ENCODE data around the gene PRKCZ. TPM values are rescaled to one million over a fixed set of nuclear protein-coding genes. Genes with fewer than 3 reads are reported as not detected.

PRKCZ gene
- total RNA-seq, 1 donor from 2014 or later: 120 TPM

- H3K27ac Mint-ChIP-seq (ENCODE audit: unreplicated experiment): no peak overlapping the region
- H3K9me3 Mint-ChIP-seq (ENCODE audit: unreplicated experiment): peaks cover 2% of the 10 kb centered on the region
- DNase-seq: no peak
- no peaks in the 10 kb centered on the region for H3K36me3 Mint-ChIP-seq (ENCODE audit: unreplicated experiment)
- no peak overlapping the region for H3K4me3 Mint-ChIP-seq (ENCODE audit: unreplicated experiment)
- H3K27me3 Mint-ChIP-seq (ENCODE audit: unreplicated experiment): peaks cover 6% of the 10 kb centered on the region
- TF ChIP-seq CTCF (IDR thresholded peaks at IDR 0.05; ENCODE audit: partially characterized antibody, unreplicated experiment): no peak
- H3K4me1 Mint-ChIP-seq (ENCODE audit: low read depth, unreplicated experiment): no peaks in the 10 kb centered on the region
These were observed 5.8 kb downstream of the PRKCZ start for GRCh38 chr1:2055911-2056575.

GRCh38 chr1:2056955-2057590 lies 6.9 kb downstream of the PRKCZ start:
- Mint-ChIP-seq H3K27ac (ENCODE audit: unreplicated experiment) (no peak overlapping the region), H3K36me3 (ENCODE audit: unreplicated experiment) (no peaks in the 10 kb centered on the region), H3K4me3 (ENCODE audit: unreplicated experiment) (no peak overlapping the region), H3K27me3 (ENCODE audit: unreplicated experiment) (peaks cover 6% of the 10 kb centered on the region), H3K9me3 (ENCODE audit: unreplicated experiment) (peaks cover 2% of the 10 kb centered on the region), H3K4me1 (ENCODE audit: low read depth, unreplicated experiment) (no peaks in the 10 kb centered on the region)
- DNase-seq: no peak
- no peak for TF ChIP-seq CTCF (IDR thresholded peaks at IDR 0.05; ENCODE audit: partially characterized antibody, unreplicated experiment)

- Mint-ChIP-seq H3K27me3 (ENCODE audit: unreplicated experiment) (peaks cover 4% of the 10 kb centered on the region), H3K27ac (ENCODE audit: unreplicated experiment) (no peak overlapping the region), H3K4me3 (ENCODE audit: unreplicated experiment) (no peak overlapping the region), H3K9me3 (ENCODE audit: unreplicated experiment) (peaks cover 2% of the 10 kb centered on the region), H3K4me1 (ENCODE audit: low read depth, unreplicated experiment) (no peaks in the 10 kb centered on the region), H3K36me3 (ENCODE audit: unreplicated experiment) (peaks cover 5% of the 10 kb centered on the region)
- no peak for DNase-seq
- TF ChIP-seq CTCF (IDR thresholded peaks at IDR 0.05; ENCODE audit: partially characterized antibody, unreplicated experiment): no peak
These were observed 9.2 kb downstream of the PRKCZ start for GRCh38 chr1:2059290-2059953.

DNA sequence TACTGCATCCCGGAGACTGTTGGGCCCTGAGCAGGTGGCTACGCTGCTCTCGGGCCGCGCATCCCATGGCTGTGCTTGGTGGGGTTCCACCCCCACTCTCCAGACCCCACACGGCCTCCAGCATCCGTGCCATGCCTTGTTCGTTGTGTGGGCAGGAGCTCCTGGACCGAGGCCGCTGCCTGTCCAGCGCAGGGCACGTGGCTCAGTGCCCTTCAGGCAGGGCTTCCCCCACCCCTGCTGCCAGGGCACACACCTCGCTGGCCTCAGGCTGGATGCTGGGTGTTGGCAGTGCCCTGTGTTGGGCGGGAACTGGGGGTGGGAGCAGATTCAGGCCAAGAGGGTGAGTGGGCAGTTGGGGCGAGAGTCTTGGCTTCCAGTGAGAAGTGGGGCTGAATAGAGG lies 9.9 kb downstream of the PRKCZ start:
- no peak for TF ChIP-seq CTCF (IDR thresholded peaks at IDR 0.05; ENCODE audit: partially characterized antibody, unreplicated experiment)
- H3K9me3 Mint-ChIP-seq (ENCODE audit: unreplicated experiment): peaks cover 2% of the 10 kb centered on the region
- no peaks in the 10 kb centered on the region for H3K4me1 Mint-ChIP-seq (ENCODE audit: low read depth, unreplicated experiment)
- H3K36me3 Mint-ChIP-seq (ENCODE audit: unreplicated experiment): peaks cover 8% of the 10 kb centered on the region
- H3K27ac Mint-ChIP-seq (ENCODE audit: unreplicated experiment): no peak overlapping the region
- no peak overlapping the region for H3K4me3 Mint-ChIP-seq (ENCODE audit: unreplicated experiment)
- H3K27me3 Mint-ChIP-seq (ENCODE audit: unreplicated experiment): peaks cover 4% of the 10 kb centered on the region
- DNase-seq: no peak

DNA sequence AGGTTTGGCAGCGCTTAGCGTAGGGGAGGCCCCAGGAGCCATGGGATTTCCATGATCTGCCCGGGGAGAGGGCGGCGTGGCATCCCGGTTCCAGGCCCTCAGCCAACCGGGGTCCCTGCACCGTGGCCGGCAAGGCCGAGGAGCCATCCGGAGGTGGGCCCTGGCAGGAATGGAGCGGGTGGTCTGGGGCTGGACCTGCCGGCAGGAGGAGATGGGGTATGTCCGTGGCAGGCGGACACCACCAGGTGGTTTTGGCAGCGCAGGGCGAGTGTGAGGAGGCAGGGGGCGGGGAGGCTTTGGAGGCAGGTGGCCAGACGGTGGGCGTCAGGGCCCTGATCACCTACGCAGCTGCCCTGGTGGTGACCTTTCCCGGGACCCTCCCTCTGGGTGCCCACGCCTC lies 10.3 kb downstream of the PRKCZ start:
- Mint-ChIP-seq H3K4me1 (ENCODE audit: low read depth, unreplicated experiment) (no peaks in the 10 kb centered on the region), H3K9me3 (ENCODE audit: unreplicated experiment) (peaks cover 5% of the 10 kb centered on the region), H3K27ac (ENCODE audit: unreplicated experiment) (no peak overlapping the region), H3K4me3 (ENCODE audit: unreplicated experiment) (no peak overlapping the region), H3K27me3 (ENCODE audit: unreplicated experiment) (peaks cover 4% of the 10 kb centered on the region), H3K36me3 (ENCODE audit: unreplicated experiment) (peaks cover 10% of the 10 kb centered on the region)
- TF ChIP-seq CTCF (IDR thresholded peaks at IDR 0.05; ENCODE audit: partially characterized antibody, unreplicated experiment): no peak
- DNase-seq: no peak

Measured in glutamatergic neuron (in vitro differentiated cells).